ENCODE data around the gene CDC42BPA. TPM values are rescaled to one million over a fixed set of nuclear protein-coding genes. Genes with fewer than 3 reads are reported as not detected.

CDC42BPA gene
- total and polyA plus RNA-seq, 2 donors (not counting 3 experiments of a cell fraction or from before 2014, with no cell fraction given) = 26.1 to 92.6 TPM

DNA sequence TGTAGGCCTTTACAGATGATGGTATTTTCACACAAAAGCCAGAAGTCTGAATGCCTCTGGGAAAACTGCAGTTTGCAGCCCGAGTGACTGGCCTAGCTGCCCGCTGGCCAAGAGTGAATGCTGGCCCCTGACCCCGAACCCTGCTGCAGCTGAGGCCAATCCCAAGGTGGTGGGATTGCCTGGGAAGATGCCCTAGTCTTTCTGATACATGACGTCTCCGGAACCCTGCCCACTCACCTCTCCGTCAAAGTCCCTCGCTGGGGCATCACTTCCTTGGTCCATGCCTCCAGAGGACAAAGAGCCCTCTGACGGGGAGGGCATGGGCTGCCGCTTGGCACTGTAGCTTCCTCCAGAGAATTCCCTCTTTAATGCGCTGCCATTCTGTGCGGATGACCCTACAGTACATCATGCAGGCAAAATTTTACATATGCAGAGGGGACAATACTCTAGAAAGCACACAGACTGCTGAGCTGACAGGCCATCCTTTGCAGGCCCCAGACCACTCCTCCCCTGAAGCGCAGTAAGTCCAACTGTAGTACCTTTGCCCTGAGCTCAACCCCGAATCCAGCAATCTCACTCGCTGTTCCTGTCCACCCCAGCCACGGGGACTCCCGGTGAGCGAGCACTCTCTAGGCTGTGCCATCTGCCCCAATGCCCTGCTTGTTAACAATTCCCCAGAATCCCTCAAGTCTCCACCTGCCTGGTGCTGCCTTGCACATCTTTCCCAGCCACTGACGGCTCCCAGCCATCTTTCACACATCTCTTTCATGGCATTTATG lies 323.5 kb downstream of the CDC42BPA start:
- no peak overlapping the region for H3K4me2 ChIP-seq (ENCODE audit: insufficient read depth, low read length)
- dilution Hi-C loops (cut with MboI; ENCODE audit: extremely low pct_ligation_motif_present, low sequenced_read_pairs) = no loop called here
- no peaks in the 10 kb centered on the region for H3K79me2 ChIP-seq (ENCODE audit: control insufficient read depth, insufficient read depth, low read length)

More for the DNA sequence above, 323.5 kb downstream of the CDC42BPA start:
- FAIRE-seq = no peak
- no peaks in the 10 kb centered on the region for H4K20me1 ChIP-seq (replicated peaks; ENCODE audit: control insufficient read depth, extremely low read depth, insufficient read depth, low read length)
- intact Hi-C loops (cut with micrococcal nuclease) = loop anchor here (5.0 kb wide), 1 partner anchor 323 kb away; the partner anchor contains the start of gene CDC42BPA
- H3K4me1 ChIP-seq (ENCODE audit: control insufficient read depth, extremely low read depth, insufficient read depth, low read length) = peaks cover 16% of the 10 kb centered on the region
- no peak overlapping the region for H3K27ac ChIP-seq (ENCODE audit: insufficient read depth, low read depth, low read length)
- POLR2A ChIA-PET = no interaction called here
- no peaks in the 10 kb centered on the region for H3K9me1 ChIP-seq (replicated peaks; ENCODE audit: control insufficient read depth, extremely low read depth, insufficient read depth, low read length)
- peaks cover 2 to 18% of the 10 kb centered on the region in 2 experiments for H3K36me3 ChIP-seq (ENCODE audit: control insufficient read depth in 2 of 2, extremely low read depth in 1 of 2, insufficient read depth in 2 of 2, low read length in 2 of 2)
- no peak overlapping the region for H3K9ac ChIP-seq (replicated peaks; ENCODE audit: extremely low read depth, insufficient read depth, low read length)
- H2AFZ ChIP-seq (ENCODE audit: low read depth, low read length) = no peak overlapping the region
- no peaks in the 10 kb centered on the region for H3K27me3 ChIP-seq (ENCODE audit: control insufficient read depth in 2 of 2, insufficient read depth in 2 of 2, low read length in 2 of 2)
- H3K4me3 ChIP-seq (replicated peaks in 1 of 3; ENCODE audit: insufficient read depth in 1 of 3, low read depth in 1 of 3, low read length in 3 of 3) = no peak overlapping the region
- TF ChIP-seq EZH2 (IDR thresholded peaks at IDR 0.05; ENCODE audit: borderline replicate concordance, low read depth, low read length, severe bottlenecking) (no peak), GATA2 (IDR thresholded peaks at IDR 0.05; ENCODE audit: insufficient read depth, insufficient read length, low read depth, low read length) (no peak), JUN (IDR thresholded peaks at IDR 0.05; ENCODE audit: borderline replicate concordance, insufficient read depth, insufficient read length, low read depth) (no peak), POLR2AphosphoS5 (IDR thresholded peaks at IDR 0.05; ENCODE audit: insufficient read depth, low read depth, low read length) (no peak), MYC (IDR thresholded peaks at IDR 0.05; ENCODE audit: low read depth, low read length) (no peak), FOS (IDR thresholded peaks at IDR 0.05; ENCODE audit: borderline replicate concordance, insufficient read depth, low read length) (no peak), POLR2A (IDR thresholded peaks at IDR 0.05; ENCODE audit: low read depth, low read length) (no peak)
- TF ChIP-seq, protein P1, sequence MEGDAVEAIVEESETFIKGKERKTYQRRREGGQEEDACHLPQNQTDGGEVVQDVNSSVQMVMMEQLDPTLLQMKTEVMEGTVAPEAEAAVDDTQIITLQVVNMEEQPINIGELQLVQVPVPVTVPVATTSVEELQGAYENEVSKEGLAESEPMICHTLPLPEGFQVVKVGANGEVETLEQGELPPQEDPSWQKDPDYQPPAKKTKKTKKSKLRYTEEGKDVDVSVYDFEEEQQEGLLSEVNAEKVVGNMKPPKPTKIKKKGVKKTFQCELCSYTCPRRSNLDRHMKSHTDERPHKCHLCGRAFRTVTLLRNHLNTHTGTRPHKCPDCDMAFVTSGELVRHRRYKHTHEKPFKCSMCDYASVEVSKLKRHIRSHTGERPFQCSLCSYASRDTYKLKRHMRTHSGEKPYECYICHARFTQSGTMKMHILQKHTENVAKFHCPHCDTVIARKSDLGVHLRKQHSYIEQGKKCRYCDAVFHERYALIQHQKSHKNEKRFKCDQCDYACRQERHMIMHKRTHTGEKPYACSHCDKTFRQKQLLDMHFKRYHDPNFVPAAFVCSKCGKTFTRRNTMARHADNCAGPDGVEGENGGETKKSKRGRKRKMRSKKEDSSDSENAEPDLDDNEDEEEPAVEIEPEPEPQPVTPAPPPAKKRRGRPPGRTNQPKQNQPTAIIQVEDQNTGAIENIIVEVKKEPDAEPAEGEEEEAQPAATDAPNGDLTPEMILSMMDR (IDR thresholded peaks at IDR 0.05; ENCODE audit: extremely low read depth in 1 of 2, insufficient read depth in 1 of 2, low read depth in 1 of 2, low read length in 2 of 2) = no peak
- TF ChIP-seq, protein P2, sequence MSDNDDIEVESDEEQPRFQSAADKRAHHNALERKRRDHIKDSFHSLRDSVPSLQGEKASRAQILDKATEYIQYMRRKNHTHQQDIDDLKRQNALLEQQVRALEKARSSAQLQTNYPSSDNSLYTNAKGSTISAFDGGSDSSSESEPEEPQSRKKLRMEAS (IDR thresholded peaks at IDR 0.05; ENCODE audit: insufficient read depth, insufficient read length) = no peak
- DNase-seq (ENCODE audit: low read depth, low spot score) = no peak
- CTCF ChIA-PET = no interaction called here
- H3K9me3 ChIP-seq (replicated peaks; ENCODE audit: control insufficient read depth, insufficient read depth, low read length) = no peaks in the 10 kb centered on the region
- no TSS peak for BruUV-seq (replicated peaks)

All from endothelial cell of umbilical vein (primary cell).